OCI-LY7 (cell line): ENCODE data around the gene SLC39A7. TPM values are rescaled to one million over a fixed set of nuclear protein-coding genes. Genes with fewer than 3 reads are reported as not detected.

Experiments used
- BruUV-seq: library from RNA; stranded (reverse); fragments of 400-500 nt; replicated peaks from 2 replicates; lab custom pipeline; 2021; lab: Mats Ljungman, UMichigan
- CTCF ChIA-PET: fragments of 300-600 bp; sonication (Branson Sonifier 250); formaldehyde crosslinking; loops from one replicate; lab custom pipeline; 2022; ENCODE audit warnings: antibody characterized with exemption; ENCODE audit not compliant: unreplicated experiment; lab: Charles Lee
- POLR2A ChIA-PET: fragments of 300-600 bp; sonication (Branson Sonifier 250); formaldehyde crosslinking; loops from one replicate; lab custom pipeline; 2022; ENCODE audit warnings: antibody characterized with exemption; lab: Charles Lee
- DNase-seq: peaks from one replicate; pipeline ENCODE4 v3.0.0-alpha.2; 2015; ENCODE audit warnings: low spot score
- H2AFZ ChIP-seq: fragments of 200-600 bp; sonication (generic), shearing (Covaris generic); 2 replicates; pipeline ENCODE4 v1.6.1; 2014; ENCODE audit warnings: mild to moderate bottlenecking, antibody characterized with exemption, low read length, moderate library complexity
- H3K27ac ChIP-seq: fragments of 200-600 bp; sonication (generic); 2 replicates; pipeline ENCODE4 v1.5.1; 2014; ENCODE audit warnings: mixed run types, low read depth, mild to moderate bottlenecking, moderate library complexity, low read length, inconsistent platforms; ENCODE audit not compliant: poor library complexity, severe bottlenecking
- H3K36me3 ChIP-seq: fragments of 200-600 bp; sonication (generic); 2 replicates; pipeline ENCODE4 v1.6.1; 2014; ENCODE audit warnings: mild to moderate bottlenecking, antibody characterized with exemption, low read length, moderate library complexity, mixed read lengths; ENCODE audit not compliant: insufficient read depth
- H3K4me1 ChIP-seq: fragments of 200-600 bp; sonication (generic); 2 replicates; pipeline ENCODE4 v1.5.1; 2014; ENCODE audit warnings: mild to moderate bottlenecking, low read length; ENCODE audit not compliant: insufficient read depth, poor library complexity, severe bottlenecking
- H3K4me2 ChIP-seq: fragments of 200-600 bp; sonication (generic); 2 replicates; pipeline ENCODE4 v1.6.1; 2014; ENCODE audit warnings: mild to moderate bottlenecking, low read length
- H3K4me3 ChIP-seq: fragments of 200-600 bp; sonication (generic); 2 replicates; pipeline ENCODE4 v1.5.1; 2014; ENCODE audit warnings: mild to moderate bottlenecking, low read depth, low read length; ENCODE audit not compliant: poor library complexity, severe bottlenecking
- H3K79me2 ChIP-seq: fragments of 200-600 bp; sonication (generic); 2 replicates; pipeline ENCODE4 v1.6.1; 2016; ENCODE audit warnings: low read depth, mild to moderate bottlenecking, low read length, moderate library complexity, mixed read lengths; ENCODE audit not compliant: insufficient read depth
- H3K9me2 ChIP-seq: fragments of 200-600 bp; sonication (generic); 2 replicates; pipeline ENCODE4 v1.6.1; 2016; ENCODE audit warnings: mild to moderate bottlenecking, low read length, mixed read lengths; ENCODE audit not compliant: insufficient read depth
- H3K9me3 ChIP-seq: fragments of 200-600 bp; sonication (generic); 2 replicates; pipeline ENCODE4 v1.6.1; 2014; ENCODE audit warnings: mild to moderate bottlenecking, mixed run types, low read length, mixed read lengths
- H4K20me1 ChIP-seq: fragments of 200-600 bp; sonication (generic); 2 replicates; pipeline ENCODE4 v1.6.1; 2014; ENCODE audit warnings: mild to moderate bottlenecking, antibody characterized with exemption, low read length, moderate library complexity, mixed read lengths; ENCODE audit not compliant: insufficient read depth
- CTCF ChIP-seq: fragments of 200-600 bp; sonication (generic); conservative IDR thresholded peaks from 2 replicates; pipeline ENCODE4 v1.5.1; 2014; ENCODE audit warnings: mild to moderate bottlenecking, antibody characterized with exemption, low read length, moderate library complexity, mixed read lengths
- intact Hi-C: fragments of 100-400 bp; cut with micrococcal nuclease; formaldehyde crosslinking; loops from one replicate; pipeline ENCODE4 v1.10.0; 2022; ENCODE audit not compliant: unreplicated experiment
- total RNA-seq, 2 experiments: library from RNA; depleted of rRNA in 1 of 2; stranded (reverse); fragments of >200 nt in 1 of 2; shearing (Covaris generic) in 1 of 2; gene quantifications; 2 replicates each; pipeline ENCODE4 v1.2.3, GENCODE V29; 2014 to 2022

SLC39A7 gene
- total RNA-seq, 2 experiments from 2014 or later: 22.9 to 53.2 TPM

DNA sequence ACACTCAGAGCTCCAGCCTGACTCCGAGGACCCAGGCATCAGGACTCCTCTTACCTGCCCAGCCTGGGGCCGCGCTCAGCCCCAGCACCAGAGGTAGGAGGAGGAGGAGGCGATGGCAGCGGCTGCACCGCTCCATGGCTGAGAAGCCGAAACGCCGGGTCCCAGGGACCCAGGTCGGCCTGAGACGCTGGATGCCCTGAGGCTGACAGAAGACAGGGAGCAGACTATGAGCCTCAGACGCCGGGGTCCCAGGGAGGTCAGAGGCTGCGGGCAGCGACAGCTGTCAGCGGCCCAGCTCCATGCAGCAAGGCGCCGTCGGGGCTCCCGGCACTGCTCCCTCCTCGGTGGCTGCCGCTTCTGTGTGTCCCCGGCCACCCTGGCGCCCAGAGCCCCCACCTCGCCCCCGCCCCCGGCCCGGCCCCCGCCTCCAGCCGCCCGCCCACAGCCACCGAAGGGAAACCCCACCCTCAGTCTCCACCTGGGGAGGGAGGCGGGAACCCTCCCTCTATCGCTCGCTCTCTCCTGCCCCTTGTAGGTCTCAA, 8.5 kb upstream of the SLC39A7 start, which contains the start of gene COL11A2:
COL11A2 (minus strand) TSS at position 363 of the 542 bp plus-strand sequence; CDS start at position 136, 227 bp downstream.
- ChIA-PET POLR2A (no interaction called here), CTCF (no interaction called here)
- no peak within 1 kb of the TSS for H3K4me3 ChIP-seq
- no peak within 1 kb of the TSS for H3K27ac ChIP-seq
- H2AFZ ChIP-seq: no peak within 1 kb of the TSS
- H3K4me1 ChIP-seq: peaks cover under 1% of the 10 kb centered on the region
- intact Hi-C loops: no loop called here
- no peaks in the 10 kb centered on the region for H3K9me2 ChIP-seq
- no TSS peak for BruUV-seq
- no peak within 1 kb of the TSS for H3K4me2 ChIP-seq
- no peaks in the 10 kb centered on the region for H3K9me3 ChIP-seq
- no peaks in the 10 kb centered on the region; the same call in 1 of the 2 replicates for H4K20me1 ChIP-seq
- peaks cover 38% of the 10 kb centered on the region for H3K36me3 ChIP-seq
- no peaks in the 10 kb centered on the region for H3K79me2 ChIP-seq
- TF ChIP-seq CTCF: no peak
- no peak for DNase-seq

DNA sequence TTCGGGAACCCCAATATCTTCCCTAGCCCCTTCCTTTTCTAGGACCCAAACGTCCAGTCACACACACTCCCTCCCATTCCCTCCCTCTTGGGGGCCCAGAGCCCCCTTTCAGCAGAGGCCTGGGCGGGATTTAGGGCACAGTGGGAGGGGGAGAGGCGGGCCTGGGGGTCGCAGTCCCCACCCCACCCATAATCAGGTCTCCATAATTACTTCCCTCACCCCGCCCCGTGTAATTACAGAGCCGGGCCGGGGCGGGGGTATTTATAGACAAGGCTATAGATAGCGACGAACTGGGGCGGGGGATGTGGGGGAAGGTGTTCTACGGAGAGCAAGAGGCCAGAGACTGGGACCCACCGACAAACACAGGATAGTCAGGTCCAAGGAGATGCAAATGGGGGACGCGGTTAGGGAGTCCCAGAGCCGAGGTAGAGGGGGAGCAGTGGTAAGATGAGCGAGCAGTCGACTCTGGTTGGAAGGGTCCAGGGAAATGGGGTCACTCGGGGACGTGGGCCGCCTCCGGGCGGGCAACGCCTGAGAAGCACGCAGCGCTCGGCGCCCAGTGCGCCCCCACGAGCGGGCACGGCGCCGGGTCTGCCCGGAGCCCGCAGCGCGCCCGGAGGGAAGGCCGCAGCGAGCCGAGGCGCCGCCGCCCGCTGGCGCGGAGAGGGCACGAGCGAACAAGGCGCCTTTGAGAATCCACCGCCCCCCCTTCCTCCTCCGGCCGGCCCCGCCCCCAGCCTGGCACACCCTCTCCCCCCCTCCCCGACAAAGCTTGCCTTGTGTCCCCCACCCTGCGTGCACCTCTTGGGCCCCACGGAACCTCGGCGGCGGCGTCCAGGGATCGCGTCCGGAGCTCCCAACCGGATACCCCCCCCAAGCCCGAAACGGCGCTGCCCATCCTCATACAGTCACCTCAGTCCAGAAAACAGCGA, 7.7 kb upstream of the SLC39A7 start:
- DNase-seq: no peak
- POLR2A ChIA-PET: no interaction called here

More for the DNA sequence above, 7.7 kb upstream of the SLC39A7 start:
- no peaks in the 10 kb centered on the region for H3K9me3 ChIP-seq
- no peak overlapping the region for H3K4me3 ChIP-seq
- intact Hi-C loops: no loop called here
- peaks cover 7% of the 10 kb centered on the region for H3K4me1 ChIP-seq
- H3K79me2 ChIP-seq: no peaks in the 10 kb centered on the region
- CTCF ChIA-PET: no interaction called here
- no peak overlapping the region for H2AFZ ChIP-seq
- TF ChIP-seq CTCF: no peak
- H3K36me3 ChIP-seq: peaks cover 46% of the 10 kb centered on the region
- no peaks in the 10 kb centered on the region; the same call in 1 of the 2 replicates for H4K20me1 ChIP-seq
- BruUV-seq: no TSS peak
- no peaks in the 10 kb centered on the region for H3K9me2 ChIP-seq
- no peak overlapping the region for H3K27ac ChIP-seq
- H3K4me2 ChIP-seq: no peak overlapping the region
